Activated CD4-positive, alpha-beta T cell treated with anti-CD3 and anti-CD28 coated beads for 36 hours (primary cell): Measurements from ENCODE around the gene HECTD1. TPM values are rescaled to one million over a fixed set of nuclear protein-coding genes. Genes with fewer than 3 reads are reported as not detected.

Experiments
- ATAC-seq: fragments of 200-7000 bp; cut with Tn5 transposase; one replicate; pipeline ENCODE4 v1.10.0; 2021; ENCODE audit warnings: mild to moderate bottlenecking, moderate library complexity
- CTCF ChIA-PET: fragments of 350-600 bp; sonication (Branson Sonifier 250); formaldehyde crosslinking; loops from one replicate; lab custom pipeline; 2021; ENCODE audit warnings: antibody characterized with exemption; lab: Charles Lee
- POLR2A ChIA-PET: fragments of 350-600 bp; sonication (Branson Sonifier 250); formaldehyde crosslinking; loops from one replicate; lab custom pipeline; 2021; ENCODE audit warnings: antibody characterized with exemption, inconsistent platforms; lab: Charles Lee
- DNase-seq: peaks from one replicate; pipeline ENCODE4 v3.0.0-alpha.2; 2020
- H3K27ac Mint-ChIP-seq: one replicate; pipeline ENCODE4 v1.8.0; 2021; ENCODE audit warnings: mixed read lengths
- H3K27me3 Mint-ChIP-seq: one replicate; pipeline ENCODE4 v1.8.0; 2021; ENCODE audit warnings: mixed read lengths
- H3K36me3 Mint-ChIP-seq: one replicate; pipeline ENCODE4 v1.8.0; 2021; ENCODE audit warnings: low read depth, mixed read lengths
- H3K4me1 Mint-ChIP-seq: one replicate; pipeline ENCODE4 v1.8.0; 2021; ENCODE audit warnings: mixed read lengths
- H3K4me3 Mint-ChIP-seq: one replicate; pipeline ENCODE4 v1.8.0; 2021; ENCODE audit warnings: mild to moderate bottlenecking, moderate library complexity, mixed read lengths
- H3K9me3 Mint-ChIP-seq: one replicate; pipeline ENCODE4 v1.8.0; 2021; ENCODE audit warnings: low read depth, mixed read lengths
- intact Hi-C, 2 experiments: fragments of 100-400 bp; cut with DNase I in 1 of 2; cut with micrococcal nuclease in 1 of 2; formaldehyde crosslinking; loops; one replicate each; pipeline versions ENCODE4 v1.14.2 to v1.15.1; 2022 to 2024; cut with DNase I, micrococcal nuclease
- total RNA-seq, 2 experiments: library from RNA; stranded (reverse); gene quantifications; one replicate each; pipeline ENCODE4 v1.2.3, GENCODE V29; 2021

HECTD1 gene
- total RNA-seq, 2 experiments from 2014 or later, result 87.1 to 89.5 TPM

- intact Hi-C loops, result no loop called here
- CTCF ChIA-PET, result interaction anchor here (0.6 kb wide), 3 partner anchors 14 to 291 kb away, joined by 3 to 4 read pairs (median 4); no protein-coding TSS in a partner anchor
- ATAC-seq (no peak), DNase-seq (no peak)
- H3K4me1 Mint-ChIP-seq, result no peaks in the 10 kb centered on the region
- no peaks in the 10 kb centered on the region for H3K9me3 Mint-ChIP-seq
- no peaks in the 10 kb centered on the region for H3K27me3 Mint-ChIP-seq
- no peak overlapping the region for H3K27ac Mint-ChIP-seq
- H3K4me3 Mint-ChIP-seq, result no peak overlapping the region
- H3K36me3 Mint-ChIP-seq, result no peaks in the 10 kb centered on the region
- POLR2A ChIA-PET, result no interaction called here
Observed at GRCh38 chr14:31223331-31223730, 15.7 kb upstream of the HECTD1 start.

GRCh38 chr14:31222834-31223233 lies 15.2 kb upstream of the HECTD1 start:
- H3K9me3 Mint-ChIP-seq, result no peaks in the 10 kb centered on the region
- no peaks in the 10 kb centered on the region for H3K36me3 Mint-ChIP-seq
- CTCF ChIA-PET, result interaction anchor here (0.6 to 0.7 kb wide), 4 partner anchors 10 to 290 kb away, joined by 3 to 4 read pairs (median 4); no protein-coding TSS in a partner anchor
- intact Hi-C loops, result no loop called here
- no peak overlapping the region for H3K4me3 Mint-ChIP-seq
- ATAC-seq, result no peak
- no peak for DNase-seq
- H3K27ac Mint-ChIP-seq, result no peak overlapping the region
- POLR2A ChIA-PET, result no interaction called here
- H3K4me1 Mint-ChIP-seq, result no peaks in the 10 kb centered on the region
- no peaks in the 10 kb centered on the region for H3K27me3 Mint-ChIP-seq

GRCh38 chr14:31221266-31221665 lies 13.7 kb upstream of the HECTD1 start:
- Mint-ChIP-seq H3K27ac (no peak overlapping the region), H3K9me3 (no peaks in the 10 kb centered on the region), H3K27me3 (no peaks in the 10 kb centered on the region), H3K4me3 (no peak overlapping the region), H3K36me3 (no peaks in the 10 kb centered on the region), H3K4me1 (no peaks in the 10 kb centered on the region)
- no peak for ATAC-seq
- intact Hi-C loops, result no loop called here
- CTCF ChIA-PET, result no interaction called here
- DNase-seq, result no peak
- POLR2A ChIA-PET, result no interaction called here

GRCh38 chr14:31219169-31219568 lies 11.6 kb upstream of the HECTD1 start:
- ATAC-seq, result no peak
- Mint-ChIP-seq H3K27ac (no peak overlapping the region), H3K4me3 (no peak overlapping the region), H3K4me1 (no peaks in the 10 kb centered on the region), H3K27me3 (no peaks in the 10 kb centered on the region), H3K9me3 (no peaks in the 10 kb centered on the region), H3K36me3 (no peaks in the 10 kb centered on the region)
- POLR2A ChIA-PET, result no interaction called here
- intact Hi-C loops, result no loop called here
- CTCF ChIA-PET, result interaction anchor here (0.6 to 1.6 kb wide), 2 partner anchors 11 to 1027 kb away, joined by 3 to 4 read pairs; partner anchors contain the start of gene HECTD1
- DNase-seq, result no peak

- H3K27me3 Mint-ChIP-seq, result no peaks in the 10 kb centered on the region
- no peaks in the 10 kb centered on the region for H3K9me3 Mint-ChIP-seq
- ChIA-PET CTCF (interaction anchor here (1.4 kb wide), 1 partner anchor 15 kb away, joined by 3 read pairs; no protein-coding TSS in a partner anchor), POLR2A (interaction anchor here (0.6 kb wide), 1 partner anchor 27 kb away, joined by 3 read pairs; no protein-coding TSS in a partner anchor)
- H3K36me3 Mint-ChIP-seq, result no peaks in the 10 kb centered on the region
- intact Hi-C loops, result no loop called here
- no peak for DNase-seq
- H3K4me3 Mint-ChIP-seq, result no peak overlapping the region
- H3K27ac Mint-ChIP-seq, result no peak overlapping the region
- no peaks in the 10 kb centered on the region for H3K4me1 Mint-ChIP-seq
- no peak for ATAC-seq
Observed at GRCh38 chr14:31216359-31216758, 8.8 kb upstream of the HECTD1 start.

- no peak for DNase-seq
- POLR2A ChIA-PET, result no interaction called here
- no peaks in the 10 kb centered on the region for H3K36me3 Mint-ChIP-seq
- no peaks in the 10 kb centered on the region for H3K27me3 Mint-ChIP-seq
- H3K9me3 Mint-ChIP-seq, result no peaks in the 10 kb centered on the region
- no peak overlapping the region for H3K4me3 Mint-ChIP-seq
- H3K4me1 Mint-ChIP-seq, result peaks cover 21% of the 10 kb centered on the region
- no peak for ATAC-seq
- intact Hi-C loops, result no loop called here
- CTCF ChIA-PET, result interaction anchor here (0.5 kb wide), 1 partner anchor 10 kb away, joined by 3 read pairs; no protein-coding TSS in a partner anchor
- no peak overlapping the region for H3K27ac Mint-ChIP-seq
Observed at GRCh38 chr14:31212893-31213292, 5.3 kb upstream of the HECTD1 start.

GRCh38 chr14:31209605-31210004 lies 2.0 kb upstream of the HECTD1 start:
- no peak for DNase-seq
- CTCF ChIA-PET, result interaction anchor here (1.0 to 2.4 kb wide), 3 partner anchors 19 to 151 kb away, joined by 3 to 12 read pairs (median 3); no protein-coding TSS in a partner anchor
- no peak for ATAC-seq
- no peak overlapping the region for H3K4me3 Mint-ChIP-seq
- POLR2A ChIA-PET, result interaction anchor here (0.6 kb wide), 1 partner anchor 362 kb away, joined by 4 read pairs; no protein-coding TSS in a partner anchor
- no peaks in the 10 kb centered on the region for H3K9me3 Mint-ChIP-seq
- no peak overlapping the region for H3K27ac Mint-ChIP-seq
- H3K27me3 Mint-ChIP-seq, result no peaks in the 10 kb centered on the region
- intact Hi-C loops, result loop anchor here (5.0 to 10.0 kb wide), 4 partner anchors 148 to 868 kb away; partner anchors contain the start of genes ARHGAP5 (in 1 of the 2) and HEATR5A (in 1 of the 2)
- peaks cover 30% of the 10 kb centered on the region for H3K4me1 Mint-ChIP-seq
- peaks cover 9% of the 10 kb centered on the region for H3K36me3 Mint-ChIP-seq

- Mint-ChIP-seq H3K4me1 (peaks cover 33% of the 10 kb centered on the region), H3K4me3 (peak overlapping the region; percentile 85), H3K36me3 (peaks cover 15% of the 10 kb centered on the region), H3K9me3 (no peaks in the 10 kb centered on the region), H3K27ac (peak overlapping the region; percentile 99), H3K27me3 (no peaks in the 10 kb centered on the region)
- intact Hi-C loops, result loop anchor here (1.0 to 10.0 kb wide), 7 partner anchors 66 to 869 kb away; partner anchors contain the start of genes AP4S1 (in 1 of the 2), ARHGAP5 (in 1 of the 2), DTD2 (in 1 of the 2) and HEATR5A (in 1 of the 2)
- CTCF ChIA-PET, result interaction anchor here (0.7 to 2.6 kb wide), 15 partner anchors 10 to 256 kb away, joined by 3 to 12 read pairs (median 3); partner anchors contain the start of gene STRN3
- ATAC-seq (no peak), DNase-seq (peak; percentile 68)
- POLR2A ChIA-PET, result interaction anchor here (0.6 to 2.1 kb wide), 8 partner anchors 10 to 212 kb away, joined by 3 to 8 read pairs (median 4); partner anchors contain the start of gene HEATR5A
Observed at GRCh38 chr14:31208546-31209424, 1.2 kb upstream of the HECTD1 start.

- CTCF ChIA-PET, result interaction anchor here (0.6 to 2.6 kb wide), 12 partner anchors 10 to 242 kb away, joined by 3 to 12 read pairs (median 4); partner anchors contain the start of genes HEATR5A and STRN3
- intact Hi-C loops, result loop anchor here (1.0 to 10.0 kb wide), 15 partner anchors 67 to 870 kb away; partner anchors contain the start of genes HEATR5A (in 2 of the 2), ARHGAP5 (in 1 of the 2), DTD2 (in 1 of the 2) and G2E3 (in 1 of the 2)
- H3K9me3 Mint-ChIP-seq, result no peaks in the 10 kb centered on the region
- ATAC-seq (peak; percentile 26), DNase-seq (no peak)
- H3K4me3 Mint-ChIP-seq, result peak overlapping the region; percentile 85
- H3K27me3 Mint-ChIP-seq, result no peaks in the 10 kb centered on the region
- peak overlapping the region; percentile 93 for H3K27ac Mint-ChIP-seq
- peaks cover 42% of the 10 kb centered on the region for H3K4me1 Mint-ChIP-seq
- POLR2A ChIA-PET, result interaction anchor here (1.3 to 2.1 kb wide), 3 partner anchors 13 to 213 kb away, joined by 5 to 8 read pairs (median 7); partner anchors contain the start of gene HEATR5A
- peaks cover 27% of the 10 kb centered on the region for H3K36me3 Mint-ChIP-seq
Observed at GRCh38 chr14:31207287-31207754, 272 bp downstream of the HECTD1 start.

GRCh38 chr14:31206536-31207286 lies 882 bp downstream of the HECTD1 start:
- ATAC-seq, result peak; percentile 13
- peak overlapping the region; percentile 85 for H3K4me3 Mint-ChIP-seq

More at GRCh38 chr14:31206536-31207286, 882 bp downstream of the HECTD1 start:
- Mint-ChIP-seq H3K9me3 (no peaks in the 10 kb centered on the region), H3K36me3 (peaks cover 30% of the 10 kb centered on the region), H3K27ac (peak overlapping the region; percentile 82), H3K4me1 (peaks cover 42% of the 10 kb centered on the region), H3K27me3 (no peaks in the 10 kb centered on the region)
- CTCF ChIA-PET, result interaction anchor here (0.6 to 2.6 kb wide), 8 partner anchors 9 to 339 kb away, joined by 3 to 7 read pairs (median 4); partner anchors contain the start of gene HEATR5A
- POLR2A ChIA-PET, result interaction anchor here (0.7 to 2.1 kb wide), 8 partner anchors 9 to 237 kb away, joined by 3 to 8 read pairs (median 3); partner anchors contain the start of genes HEATR5A and STRN3
- DNase-seq, result peak; percentile 82
- intact Hi-C loops, result loop anchor here (1.0 to 10.0 kb wide), 16 partner anchors 68 to 998 kb away; partner anchors contain the start of genes HEATR5A (in 2 of the 2), ARHGAP5 (in 1 of the 2), DTD2 (in 1 of the 2) and G2E3 (in 1 of the 2)
